Stimulated activated CD4-positive, alpha-beta T cell treated with anti-CD3 and anti-CD28 coated beads, Interleukin-4, amount 100 ng/mL, for 4 hours (primary cell): ENCODE data around the gene HMBS.
A peak's percentile ranks its signal among the peaks of the same experiment; 100 is the strongest.

ENCODE experiments used
- DNase-seq, 2 experiments: peaks; one replicate each; pipeline ENCODE4 v3.0.0-alpha.2; 2020

HMBS gene

GRCh38 chr11:119077839-119078238, 6.8 kb upstream of the HMBS start:
- no peak for DNase-seq

GRCh38 chr11:119078675-119079420, 5.8 kb upstream of the HMBS start:
- DNase-seq: no peak

- DNase-seq: no peak
Measured at GRCh38 chr11:119081682-119082260, 2.9 kb upstream of the HMBS start.

- DNase-seq: peak; percentile 45 to 69
Measured at GRCh38 chr11:119085437-119085847, 761 bp downstream of the HMBS start.

GRCh38 chr11:119087123-119087522, 2.4 kb downstream of the HMBS start:
- DNase-seq: no peak

- no peak for DNase-seq
Measured at GRCh38 chr11:119087747-119088241, 3.1 kb downstream of the HMBS start.

GRCh38 chr11:119088406-119088805, 3.7 kb downstream of the HMBS start:
- DNase-seq: no peak

- no peak for DNase-seq
Measured at GRCh38 chr11:119089319-119089718, 4.6 kb downstream of the HMBS start.

GRCh38 chr11:119091178-119091577, 6.5 kb downstream of the HMBS start:
- no peak for DNase-seq

GRCh38 chr11:119091966-119092879, 7.5 kb downstream of the HMBS start:
- DNase-seq: no peak

- no peak for DNase-seq
Measured at GRCh38 chr11:119092880-119093842, 8.5 kb downstream of the HMBS start.

GRCh38 chr11:119093942-119094815, 9.5 kb downstream of the HMBS start:
- DNase-seq: peak; percentile 58 to 61

GRCh38 chr11:119094816-119095065, 10.1 kb downstream of the HMBS start:
- peak; percentile 55 to 59 for DNase-seq

GRCh38 chr11:119095066-119095880, 10.6 kb downstream of the HMBS start:
- peak; percentile 97 to 100 for DNase-seq

- DNase-seq: no peak
Measured at GRCh38 chr11:119099711-119100110, 15.0 kb downstream of the HMBS start.

GRCh38 chr11:119100246-119100970, 15.7 kb downstream of the HMBS start:
- no peak for DNase-seq

GRCh38 chr11:119100994-119101758, 16.5 kb downstream of the HMBS start:
- DNase-seq: no peak

- peak; percentile 77 to 83 for DNase-seq
Measured at GRCh38 chr11:119101759-119102423, 17.2 kb downstream of the HMBS start, which contains the start of gene DPAGT1. Gene DPAGT1, minus strand, starts transcription at chr11:119101853. Its CDS starts 198 bp downstream, at chr11:119101655.
